H1 (cell line): ENCODE data around the gene PDE9A. TPM values are rescaled to one million over a fixed set of nuclear protein-coding genes. Genes with fewer than 3 reads are reported as not detected.

Experiments used
- CBX8 ChIP-seq: fragments of 300-800, 300-1000 bp; sonication (generic); IDR thresholded peaks from 2 replicates; pipeline ENCODE4 v1.7.1; 2016; ENCODE audit warnings: low read depth, low read length, borderline replicate concordance
- SUZ12 ChIP-seq: fragments of 200-600 bp; sonication (generic); IDR thresholded peaks from 2 replicates; pipeline ENCODE4 v1.6.1; 2012; ENCODE audit warnings: mild to moderate bottlenecking, inconsistent platforms, low read length, moderate library complexity, mixed read lengths
- YY1 ChIP-seq: IDR thresholded peaks from 2 replicates; pipeline ENCODE4 v1.6.1; 2011; ENCODE audit warnings: low read depth, mild to moderate bottlenecking, low read length
- polyA plus RNA-seq, 7 experiments: library from polyadenylated mRNA; depleted of rRNA in 3 of 7; stranded (reverse) in 5 of 7; unstranded in 2 of 7; fragments of >200 nt in 5 of 7; fragments of 200-250 nt in 2 of 7; gene quantifications; 1 replicate in 5 of 7; 2 replicates in 1 of 7; 4 replicates in 1 of 7; pipeline versions ENCODE4 v1.2.1 to v1.2.3, GENCODE V29; 2011 to 2013; ENCODE audit warnings: missing spikeins in 2 of 7, mixed read lengths in 2 of 7
- total RNA-seq: library from RNA; stranded (reverse); fragmentation: NEBNext Ultra II Directional; extraction: Animal tissue kit (Norgen Biotek cat#: 25700); gene quantifications from 2 replicates; pipeline ENCODE4 v1.2.1, GENCODE V29; 2021

PDE9A gene
- total and polyA plus RNA-seq, 2 of the 8 experiments (the other 6 are each of a cell fraction or from before 2014, with no cell fraction given), result 39.2 to 45.9 TPM

DNA sequence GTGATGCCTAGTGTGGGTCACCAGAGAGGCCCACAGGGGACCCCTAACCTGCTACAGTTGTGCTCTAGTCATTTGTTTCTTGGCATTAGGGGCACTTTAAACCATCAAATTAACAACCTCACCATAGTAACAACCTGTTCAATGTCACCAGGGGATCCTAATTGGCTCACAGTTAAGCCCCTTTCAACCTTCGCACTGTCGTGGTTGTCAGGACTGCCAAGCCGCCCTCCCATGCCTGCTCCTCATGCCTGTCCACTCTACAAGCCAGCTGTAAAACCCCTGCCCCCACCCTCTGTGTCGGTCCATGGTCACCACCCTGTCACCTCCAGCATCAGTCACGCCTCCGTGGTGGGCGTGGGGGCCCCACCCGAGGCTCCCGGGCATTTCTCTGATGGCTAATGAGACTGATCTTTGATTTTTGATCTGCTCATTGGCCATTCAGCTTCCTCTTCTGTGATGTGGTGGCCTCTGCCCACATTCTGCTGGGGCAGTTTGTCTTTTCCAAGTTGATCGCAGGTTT, 129.4 kb downstream of the PDE9A start (continued):
- TF ChIP-seq YY1 (no peak), SUZ12 (no peak), CBX8 (no peak)
